ENCODE data around the gene SYNDIG1. TPM values are rescaled to one million over a fixed set of nuclear protein-coding genes. Genes with fewer than 3 reads are reported as not detected.

SYNDIG1 gene
- total RNA-seq, 2 experiments from 2014 or later, result not detected

DNA sequence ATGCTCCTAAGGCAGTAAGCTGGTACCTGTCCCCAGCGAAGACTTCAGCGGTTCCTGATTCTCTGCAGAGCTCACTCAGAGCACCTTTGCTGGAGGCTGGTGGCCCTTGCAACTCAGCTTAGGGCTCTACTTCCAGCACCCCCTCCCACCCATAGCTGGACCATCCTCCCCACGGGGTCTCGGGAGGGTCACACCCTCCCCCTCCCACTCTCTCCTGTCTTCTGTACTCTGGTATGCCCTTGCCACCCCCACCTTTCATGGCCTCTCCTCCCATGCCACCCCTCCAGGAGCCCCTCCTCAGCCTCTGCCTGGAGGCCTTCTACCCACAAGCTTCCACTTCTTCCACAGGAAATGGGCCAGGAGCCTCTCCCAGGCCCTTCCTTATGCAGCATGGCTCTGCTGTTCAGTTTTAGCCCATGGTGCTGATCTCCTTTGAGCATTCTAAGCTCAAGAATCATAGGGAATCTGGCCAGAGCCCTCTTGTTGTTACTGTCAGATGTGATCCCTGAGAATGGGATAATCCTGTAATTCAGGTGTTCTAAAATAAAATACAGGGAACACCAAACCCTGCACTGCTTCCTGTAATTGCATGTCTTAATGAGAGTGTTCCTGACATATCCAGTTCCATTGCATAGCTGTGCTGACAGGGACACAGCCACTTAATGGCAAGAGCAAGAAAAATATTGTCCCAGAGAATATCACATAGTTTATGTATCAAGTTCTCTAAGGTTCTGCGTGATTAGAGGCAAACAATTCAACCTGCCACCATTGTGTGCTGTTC lies 142.1 kb downstream of the SYNDIG1 start:
- intact Hi-C loops (cut with DNase I, micrococcal nuclease), result no loop called here

DNA sequence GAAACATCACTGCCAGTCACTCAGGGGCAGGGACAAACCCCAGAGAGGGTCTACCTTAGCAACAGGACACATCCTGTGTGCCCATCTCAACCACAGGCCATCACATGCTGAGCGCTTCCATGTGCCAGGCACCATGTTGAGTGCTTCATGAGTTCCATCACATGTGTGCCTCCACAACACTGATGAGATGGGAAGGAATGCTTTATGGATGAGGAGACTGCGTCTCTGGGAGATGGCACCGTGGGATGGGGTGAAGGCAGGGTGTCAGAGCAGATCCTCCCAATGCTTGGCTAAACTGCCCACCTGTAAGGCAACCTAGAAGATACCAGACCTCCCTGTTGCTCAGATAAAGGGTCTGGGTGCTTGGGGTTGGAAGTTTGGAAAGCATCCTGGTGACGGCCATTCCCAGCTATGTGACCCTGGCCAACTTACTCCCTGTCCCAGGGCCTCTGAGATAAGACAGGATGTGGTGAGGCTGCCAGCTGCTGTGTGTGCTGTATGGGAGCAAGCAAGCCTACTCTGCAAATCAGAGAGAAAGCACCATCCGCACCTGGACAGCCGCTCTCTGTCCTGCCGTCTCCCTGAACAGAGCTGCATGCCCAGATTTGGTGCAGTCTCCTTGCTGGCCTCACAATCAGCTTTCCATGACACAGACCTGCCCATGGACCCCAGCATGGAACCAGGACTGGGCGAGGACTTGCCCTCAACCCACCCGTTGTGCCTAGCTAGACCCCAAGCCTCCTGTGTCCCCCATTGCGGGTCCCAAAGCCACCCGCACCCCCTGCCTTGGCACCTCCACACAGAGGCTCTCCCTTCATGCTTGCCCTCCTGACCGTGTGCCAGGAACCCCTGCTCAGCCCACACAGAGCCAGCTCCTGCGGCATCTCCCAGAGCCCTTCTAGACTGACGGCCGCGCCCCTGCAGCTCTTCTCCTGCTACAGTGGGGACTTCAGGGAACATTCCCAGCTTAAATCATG lies 143.7 kb downstream of the SYNDIG1 start:
- TF ChIP-seq, protein P1, sequence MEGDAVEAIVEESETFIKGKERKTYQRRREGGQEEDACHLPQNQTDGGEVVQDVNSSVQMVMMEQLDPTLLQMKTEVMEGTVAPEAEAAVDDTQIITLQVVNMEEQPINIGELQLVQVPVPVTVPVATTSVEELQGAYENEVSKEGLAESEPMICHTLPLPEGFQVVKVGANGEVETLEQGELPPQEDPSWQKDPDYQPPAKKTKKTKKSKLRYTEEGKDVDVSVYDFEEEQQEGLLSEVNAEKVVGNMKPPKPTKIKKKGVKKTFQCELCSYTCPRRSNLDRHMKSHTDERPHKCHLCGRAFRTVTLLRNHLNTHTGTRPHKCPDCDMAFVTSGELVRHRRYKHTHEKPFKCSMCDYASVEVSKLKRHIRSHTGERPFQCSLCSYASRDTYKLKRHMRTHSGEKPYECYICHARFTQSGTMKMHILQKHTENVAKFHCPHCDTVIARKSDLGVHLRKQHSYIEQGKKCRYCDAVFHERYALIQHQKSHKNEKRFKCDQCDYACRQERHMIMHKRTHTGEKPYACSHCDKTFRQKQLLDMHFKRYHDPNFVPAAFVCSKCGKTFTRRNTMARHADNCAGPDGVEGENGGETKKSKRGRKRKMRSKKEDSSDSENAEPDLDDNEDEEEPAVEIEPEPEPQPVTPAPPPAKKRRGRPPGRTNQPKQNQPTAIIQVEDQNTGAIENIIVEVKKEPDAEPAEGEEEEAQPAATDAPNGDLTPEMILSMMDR (IDR thresholded peaks at IDR 0.05), result no peak
- Mint-ChIP-seq H3K4me1 (ENCODE audit: low read depth) (no peaks in the 10 kb centered on the region), H3K9me3 (no peaks in the 10 kb centered on the region), H3K4me3 (no peak overlapping the region), H3K27ac (no peak overlapping the region), H3K36me3 (ENCODE audit: low read depth) (no peaks in the 10 kb centered on the region), H3K27me3 (peaks cover 9% of the 10 kb centered on the region)
- Histone ChIP-seq H3K4me1 (ENCODE audit: insufficient read depth, low read length) (no peaks in the 10 kb centered on the region), H3K27me3 (ENCODE audit: control insufficient read depth in 1 of 2, insufficient read depth in 2 of 2, low read length in 2 of 2) (peaks cover 0 to 2% of the 10 kb centered on the region in 2 experiments), H3K27ac (ENCODE audit: low read depth in 1 of 2, low read length in 2 of 2) (no peak overlapping the region), H3K9me3 (ENCODE audit: control insufficient read depth in 1 of 2, insufficient read depth in 1 of 2, low read length in 2 of 2) (peaks cover 0 to 6% of the 10 kb centered on the region in 2 experiments), H3K4me3 (ENCODE audit: low read length) (no peak overlapping the region), H3K36me3 (ENCODE audit: insufficient read depth, low read length) (no peaks in the 10 kb centered on the region)
- intact Hi-C loops (cut with DNase I, micrococcal nuclease), result no loop called here
- CTCF ChIA-PET, result no interaction called here
- DNase-seq (no peak), ATAC-seq (ENCODE audit: poor library complexity) (no peak)
- POLR2A ChIA-PET, result no interaction called here

More for the DNA sequence above, 142.1 kb downstream of the SYNDIG1 start:
- Mint-ChIP-seq H3K27ac (no peak overlapping the region), H3K27me3 (peaks cover 5% of the 10 kb centered on the region), H3K36me3 (ENCODE audit: low read depth) (no peaks in the 10 kb centered on the region), H3K4me1 (ENCODE audit: low read depth) (no peaks in the 10 kb centered on the region), H3K9me3 (no peaks in the 10 kb centered on the region), H3K4me3 (no peak overlapping the region)
- Histone ChIP-seq H3K9me3 (ENCODE audit: control insufficient read depth in 1 of 2, insufficient read depth in 1 of 2, low read length in 2 of 2) (peaks cover 0 to 6% of the 10 kb centered on the region in 2 experiments), H3K27ac (ENCODE audit: low read depth in 1 of 2, low read length in 2 of 2) (no peak overlapping the region), H3K27me3 (ENCODE audit: control insufficient read depth in 1 of 2, insufficient read depth in 2 of 2, low read length in 2 of 2) (no peaks in the 10 kb centered on the region), H3K4me1 (ENCODE audit: insufficient read depth, low read length) (no peaks in the 10 kb centered on the region), H3K36me3 (ENCODE audit: insufficient read depth, low read length) (no peaks in the 10 kb centered on the region), H3K4me3 (ENCODE audit: low read length) (no peak overlapping the region)
- ChIA-PET POLR2A (no interaction called here), CTCF (no interaction called here)
- no peak for ATAC-seq (ENCODE audit: poor library complexity)
- no peak for DNase-seq
- TF ChIP-seq, protein P1 (IDR thresholded peaks at IDR 0.05), result no peak

DNA sequence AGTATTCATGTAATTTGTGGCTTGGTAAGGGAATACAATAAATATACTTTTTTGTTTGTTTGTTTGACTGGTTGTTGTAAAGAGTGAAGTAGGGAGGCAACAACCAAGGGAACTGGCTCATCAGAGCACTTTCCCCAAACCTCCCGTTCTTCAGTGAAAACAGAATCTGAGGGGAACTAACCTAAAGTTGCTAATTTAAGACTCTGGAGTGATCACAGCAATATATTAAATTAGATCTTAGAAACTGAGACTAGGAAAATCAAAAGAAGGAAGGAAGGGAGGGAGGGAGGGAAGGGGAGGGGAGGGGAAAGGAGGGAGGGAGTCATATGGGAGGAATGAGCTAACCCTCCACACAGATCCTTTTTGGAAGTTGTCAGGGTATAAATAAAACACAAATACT lies 144.9 kb downstream of the SYNDIG1 start:
- Histone ChIP-seq H3K4me1 (ENCODE audit: insufficient read depth, low read length) (no peaks in the 10 kb centered on the region), H3K4me3 (ENCODE audit: low read length) (no peak overlapping the region), H3K9me3 (ENCODE audit: control insufficient read depth in 1 of 2, insufficient read depth in 1 of 2, low read length in 2 of 2) (peaks cover 0 to 6% of the 10 kb centered on the region in 2 experiments), H3K36me3 (ENCODE audit: insufficient read depth, low read length) (no peaks in the 10 kb centered on the region), H3K27ac (ENCODE audit: low read depth in 1 of 2, low read length in 2 of 2) (no peak overlapping the region), H3K27me3 (ENCODE audit: control insufficient read depth in 1 of 2, insufficient read depth in 2 of 2, low read length in 2 of 2) (peaks cover 0 to 2% of the 10 kb centered on the region in 2 experiments)
- intact Hi-C loops (cut with DNase I, micrococcal nuclease), result no loop called here
- Mint-ChIP-seq H3K4me3 (no peak overlapping the region), H3K36me3 (ENCODE audit: low read depth) (no peaks in the 10 kb centered on the region), H3K27me3 (peaks cover 7% of the 10 kb centered on the region), H3K4me1 (ENCODE audit: low read depth) (no peaks in the 10 kb centered on the region), H3K9me3 (no peaks in the 10 kb centered on the region), H3K27ac (no peak overlapping the region)
- DNase-seq, result no peak
- ChIA-PET POLR2A (no interaction called here), CTCF (no interaction called here)
- ATAC-seq (ENCODE audit: poor library complexity), result no peak
- TF ChIP-seq, protein P1 (IDR thresholded peaks at IDR 0.05), result no peak
